ENCODE measurements around the gene HDAC4.

The HDAC4 gene

DNA sequence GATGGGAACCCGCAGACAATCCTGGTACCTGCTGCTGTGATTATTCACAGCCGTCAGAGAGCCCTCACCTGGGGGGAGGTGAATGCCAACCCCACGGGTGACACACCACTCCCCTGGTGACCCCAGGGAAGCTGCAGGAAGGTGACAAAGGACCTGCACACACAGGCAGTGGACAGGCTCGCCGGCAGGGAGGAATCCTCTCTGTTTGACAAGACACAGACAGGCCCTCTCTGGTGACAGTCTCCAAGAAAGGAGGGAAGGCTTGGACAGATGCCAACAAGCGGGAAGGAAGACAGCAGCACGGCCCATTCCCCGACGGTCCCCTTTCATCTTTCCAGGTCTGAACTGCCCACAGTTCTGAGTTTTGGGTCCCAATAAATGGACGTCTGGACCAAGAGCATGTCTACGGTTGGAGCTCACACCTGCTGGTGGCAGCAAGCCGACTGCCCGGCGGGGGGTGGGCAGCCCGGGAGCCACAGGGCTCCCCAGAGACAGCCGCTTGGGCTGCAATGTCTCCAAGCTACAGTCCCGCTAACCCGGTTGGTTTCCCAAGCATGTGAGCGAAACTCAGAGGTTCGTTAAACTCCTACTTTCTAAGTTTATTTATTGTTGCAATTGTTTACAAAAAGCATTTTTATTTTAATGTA is 31.8 kb downstream of the HDAC4 start:
- no peak for TF ChIP-seq EZH2phosphoT487 (conservative IDR thresholded peaks at IDR 0.05; ENCODE audit: low read length)
- TF ChIP-seq, protein P1, sequence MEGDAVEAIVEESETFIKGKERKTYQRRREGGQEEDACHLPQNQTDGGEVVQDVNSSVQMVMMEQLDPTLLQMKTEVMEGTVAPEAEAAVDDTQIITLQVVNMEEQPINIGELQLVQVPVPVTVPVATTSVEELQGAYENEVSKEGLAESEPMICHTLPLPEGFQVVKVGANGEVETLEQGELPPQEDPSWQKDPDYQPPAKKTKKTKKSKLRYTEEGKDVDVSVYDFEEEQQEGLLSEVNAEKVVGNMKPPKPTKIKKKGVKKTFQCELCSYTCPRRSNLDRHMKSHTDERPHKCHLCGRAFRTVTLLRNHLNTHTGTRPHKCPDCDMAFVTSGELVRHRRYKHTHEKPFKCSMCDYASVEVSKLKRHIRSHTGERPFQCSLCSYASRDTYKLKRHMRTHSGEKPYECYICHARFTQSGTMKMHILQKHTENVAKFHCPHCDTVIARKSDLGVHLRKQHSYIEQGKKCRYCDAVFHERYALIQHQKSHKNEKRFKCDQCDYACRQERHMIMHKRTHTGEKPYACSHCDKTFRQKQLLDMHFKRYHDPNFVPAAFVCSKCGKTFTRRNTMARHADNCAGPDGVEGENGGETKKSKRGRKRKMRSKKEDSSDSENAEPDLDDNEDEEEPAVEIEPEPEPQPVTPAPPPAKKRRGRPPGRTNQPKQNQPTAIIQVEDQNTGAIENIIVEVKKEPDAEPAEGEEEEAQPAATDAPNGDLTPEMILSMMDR (IDR thresholded peaks at IDR 0.05; ENCODE audit: insufficient read depth, low read length, poor library complexity, severe bottlenecking) = no peak
- H4K20me1 ChIP-seq (ENCODE audit: low read depth, low read length) = no peaks in the 10 kb centered on the region
- no peaks in the 10 kb centered on the region for H3K27me3 ChIP-seq (ENCODE audit: low read length)
- no peak overlapping the region for H3K9ac ChIP-seq (ENCODE audit: low read length)
- no peaks in the 10 kb centered on the region for H3K79me2 ChIP-seq (ENCODE audit: insufficient read depth, low read length)
- no peak overlapping the region for H3K4me2 ChIP-seq (ENCODE audit: low read depth, low read length, poor library complexity, severe bottlenecking)
- H2AFZ ChIP-seq (ENCODE audit: low read depth, low read length, severe bottlenecking) = no peak overlapping the region
- H3K36me3 ChIP-seq (ENCODE audit: low read length) = no peaks in the 10 kb centered on the region
- no peaks in the 10 kb centered on the region for H3K9me3 ChIP-seq (ENCODE audit: insufficient read depth, low read length)
- no peaks in the 10 kb centered on the region for H3F3A ChIP-seq (ENCODE audit: insufficient read depth)
- no peak overlapping the region for H3K27ac ChIP-seq (ENCODE audit: low read depth, low read length)
- no peak overlapping the region for H3K4me3 ChIP-seq (ENCODE audit: insufficient read depth, low read length, poor library complexity, severe bottlenecking)
- no peaks in the 10 kb centered on the region for H3K9me2 ChIP-seq (replicated peaks; ENCODE audit: insufficient read depth, low read length)

DNA sequence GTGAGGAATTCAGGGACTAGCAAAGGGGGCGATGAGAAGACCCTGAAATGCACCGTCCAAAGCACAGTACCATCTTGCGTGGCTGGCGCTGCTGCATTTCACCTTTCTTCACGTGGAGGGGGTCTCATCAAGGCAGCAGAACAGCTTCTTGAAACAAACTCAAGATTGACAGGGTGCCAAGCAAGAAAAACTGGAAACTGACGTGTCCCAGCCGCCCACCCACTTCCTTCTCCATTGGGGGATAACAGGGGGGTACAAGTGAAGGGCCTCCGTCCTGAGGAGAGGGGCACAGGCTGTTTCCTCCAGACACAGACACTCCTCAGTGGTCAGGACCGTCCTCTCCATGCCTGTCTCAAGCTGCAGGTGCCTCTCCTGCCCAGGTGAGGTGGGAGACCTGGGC is 32.5 kb downstream of the HDAC4 start:
- H3K79me2 ChIP-seq (ENCODE audit: insufficient read depth, low read length) = no peaks in the 10 kb centered on the region
- H3K9me2 ChIP-seq (replicated peaks; ENCODE audit: insufficient read depth, low read length) = no peaks in the 10 kb centered on the region
- H3K27ac ChIP-seq (ENCODE audit: low read depth, low read length) = no peak overlapping the region
- no peak overlapping the region for H3K4me3 ChIP-seq (ENCODE audit: insufficient read depth, low read length, poor library complexity, severe bottlenecking)
- TF ChIP-seq, protein P1 (IDR thresholded peaks at IDR 0.05; ENCODE audit: insufficient read depth, low read length, poor library complexity, severe bottlenecking) = no peak
- TF ChIP-seq EZH2phosphoT487 (conservative IDR thresholded peaks at IDR 0.05; ENCODE audit: low read length) = no peak
- no peak overlapping the region for H2AFZ ChIP-seq (ENCODE audit: low read depth, low read length, severe bottlenecking)
- H4K20me1 ChIP-seq (ENCODE audit: low read depth, low read length) = no peaks in the 10 kb centered on the region
- H3K9ac ChIP-seq (ENCODE audit: low read length) = no peak overlapping the region
- no peaks in the 10 kb centered on the region for H3K36me3 ChIP-seq (ENCODE audit: low read length)
- no peak overlapping the region for H3K4me2 ChIP-seq (ENCODE audit: low read depth, low read length, poor library complexity, severe bottlenecking)
- H3K27me3 ChIP-seq (ENCODE audit: low read length) = no peaks in the 10 kb centered on the region
- no peaks in the 10 kb centered on the region for H3F3A ChIP-seq (ENCODE audit: insufficient read depth)
- no peaks in the 10 kb centered on the region for H3K9me3 ChIP-seq (ENCODE audit: insufficient read depth, low read length)

DNA sequence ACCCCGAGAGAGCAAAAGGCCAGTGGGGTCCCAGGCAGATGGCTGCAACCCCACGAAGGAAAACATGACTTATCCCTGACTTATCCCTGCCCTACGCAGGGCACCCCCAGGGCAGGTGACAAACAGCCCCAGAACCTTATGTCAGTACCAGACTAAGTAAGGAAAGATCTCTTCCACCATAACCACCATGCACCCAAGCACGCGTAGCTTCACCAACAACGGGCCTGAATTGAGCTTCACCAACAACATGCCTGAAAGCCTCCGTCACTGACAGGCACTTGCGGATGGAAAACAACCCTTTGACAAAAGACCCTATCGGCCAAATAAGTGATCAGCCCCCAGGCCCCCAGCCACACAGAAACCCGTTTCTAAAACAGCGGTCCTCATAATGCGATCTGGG is 34.1 kb downstream of the HDAC4 start:
- no peak overlapping the region for H3K4me3 ChIP-seq (ENCODE audit: insufficient read depth, low read length, poor library complexity, severe bottlenecking)
- H3K79me2 ChIP-seq (ENCODE audit: insufficient read depth, low read length) = no peaks in the 10 kb centered on the region
- no peak overlapping the region for H3K27ac ChIP-seq (ENCODE audit: low read depth, low read length)
- H3K4me2 ChIP-seq (ENCODE audit: low read depth, low read length, poor library complexity, severe bottlenecking) = no peak overlapping the region
- no peaks in the 10 kb centered on the region for H3K9me2 ChIP-seq (replicated peaks; ENCODE audit: insufficient read depth, low read length)
- no peak overlapping the region for H3K9ac ChIP-seq (ENCODE audit: low read length)
- H4K20me1 ChIP-seq (ENCODE audit: low read depth, low read length) = no peaks in the 10 kb centered on the region
- H2AFZ ChIP-seq (ENCODE audit: low read depth, low read length, severe bottlenecking) = no peak overlapping the region
- H3F3A ChIP-seq (ENCODE audit: insufficient read depth) = no peaks in the 10 kb centered on the region
- no peaks in the 10 kb centered on the region for H3K36me3 ChIP-seq (ENCODE audit: low read length)
- no peaks in the 10 kb centered on the region for H3K27me3 ChIP-seq (ENCODE audit: low read length)
- no peaks in the 10 kb centered on the region for H3K9me3 ChIP-seq (ENCODE audit: insufficient read depth, low read length)
- TF ChIP-seq EZH2phosphoT487 (conservative IDR thresholded peaks at IDR 0.05; ENCODE audit: low read length) = no peak
- TF ChIP-seq, protein P1 (IDR thresholded peaks at IDR 0.05; ENCODE audit: insufficient read depth, low read length, poor library complexity, severe bottlenecking) = no peak
